GM12875 (cell line): ENCODE results near the gene MEGF8.
A peak's percentile ranks its signal among the peaks of the same experiment; 100 is the strongest.

Source experiments
- H3K4me3 ChIP-seq: one replicate; pipeline ENCODE4 v1.5.1; 2011; ENCODE audit warnings: low read depth, low read length, control low read depth
- TF ChIP-seq, protein P1 (sequence below): IDR thresholded peaks from 2 replicates; pipeline ENCODE4 v1.5.1; 2011; ENCODE audit warnings: low read depth, mild to moderate bottlenecking, control low read depth, inconsistent platforms, low read length, moderate library complexity, borderline replicate concordance; ENCODE audit not compliant: insufficient read depth

The MEGF8 gene

DNA sequence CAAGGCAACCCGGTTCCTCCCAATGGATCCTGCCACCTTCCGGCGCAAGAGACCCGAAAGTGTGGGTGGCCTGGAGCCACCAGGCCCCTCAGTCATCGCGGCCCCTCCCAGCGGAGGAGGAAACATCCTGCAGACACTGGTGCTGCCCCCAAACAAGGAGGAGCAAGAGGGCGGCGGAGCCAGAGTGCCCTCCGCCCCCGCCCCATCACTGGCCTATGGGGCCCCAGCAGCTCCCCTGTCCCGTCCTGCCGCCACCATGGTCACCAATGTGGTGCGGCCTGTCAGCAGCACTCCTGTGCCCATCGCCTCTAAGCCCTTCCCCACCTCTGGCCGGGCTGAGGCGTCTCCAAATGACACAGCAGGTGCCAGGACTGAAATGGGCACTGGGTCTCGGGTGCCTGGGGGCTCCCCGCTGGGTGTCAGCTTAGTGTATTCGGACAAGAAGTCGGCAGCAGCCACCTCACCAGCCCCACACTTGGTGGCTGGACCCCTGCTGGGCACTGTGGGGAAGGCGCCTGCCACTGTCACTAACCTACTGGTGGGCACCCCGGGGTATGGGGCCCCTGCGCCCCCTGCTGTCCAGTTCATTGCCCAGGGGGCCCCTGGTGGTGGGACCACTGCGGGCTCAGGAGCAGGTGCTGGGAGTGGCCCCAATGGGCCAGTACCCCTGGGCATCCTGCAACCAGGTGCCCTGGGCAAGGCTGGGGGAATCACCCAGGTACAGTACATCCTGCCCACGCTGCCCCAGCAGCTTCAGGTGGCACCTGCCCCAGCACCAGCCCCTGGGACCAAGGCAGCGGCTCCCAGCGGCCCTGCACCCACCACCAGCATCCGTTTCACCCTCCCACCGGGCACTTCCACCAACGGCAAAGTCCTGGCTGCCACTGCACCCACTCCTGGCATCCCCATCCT lies 34.7 kb upstream of the MEGF8 start:
- H3K4me3 ChIP-seq = no peak overlapping the region
- TF ChIP-seq, protein P1, sequence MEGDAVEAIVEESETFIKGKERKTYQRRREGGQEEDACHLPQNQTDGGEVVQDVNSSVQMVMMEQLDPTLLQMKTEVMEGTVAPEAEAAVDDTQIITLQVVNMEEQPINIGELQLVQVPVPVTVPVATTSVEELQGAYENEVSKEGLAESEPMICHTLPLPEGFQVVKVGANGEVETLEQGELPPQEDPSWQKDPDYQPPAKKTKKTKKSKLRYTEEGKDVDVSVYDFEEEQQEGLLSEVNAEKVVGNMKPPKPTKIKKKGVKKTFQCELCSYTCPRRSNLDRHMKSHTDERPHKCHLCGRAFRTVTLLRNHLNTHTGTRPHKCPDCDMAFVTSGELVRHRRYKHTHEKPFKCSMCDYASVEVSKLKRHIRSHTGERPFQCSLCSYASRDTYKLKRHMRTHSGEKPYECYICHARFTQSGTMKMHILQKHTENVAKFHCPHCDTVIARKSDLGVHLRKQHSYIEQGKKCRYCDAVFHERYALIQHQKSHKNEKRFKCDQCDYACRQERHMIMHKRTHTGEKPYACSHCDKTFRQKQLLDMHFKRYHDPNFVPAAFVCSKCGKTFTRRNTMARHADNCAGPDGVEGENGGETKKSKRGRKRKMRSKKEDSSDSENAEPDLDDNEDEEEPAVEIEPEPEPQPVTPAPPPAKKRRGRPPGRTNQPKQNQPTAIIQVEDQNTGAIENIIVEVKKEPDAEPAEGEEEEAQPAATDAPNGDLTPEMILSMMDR = peak; percentile 72

DNA sequence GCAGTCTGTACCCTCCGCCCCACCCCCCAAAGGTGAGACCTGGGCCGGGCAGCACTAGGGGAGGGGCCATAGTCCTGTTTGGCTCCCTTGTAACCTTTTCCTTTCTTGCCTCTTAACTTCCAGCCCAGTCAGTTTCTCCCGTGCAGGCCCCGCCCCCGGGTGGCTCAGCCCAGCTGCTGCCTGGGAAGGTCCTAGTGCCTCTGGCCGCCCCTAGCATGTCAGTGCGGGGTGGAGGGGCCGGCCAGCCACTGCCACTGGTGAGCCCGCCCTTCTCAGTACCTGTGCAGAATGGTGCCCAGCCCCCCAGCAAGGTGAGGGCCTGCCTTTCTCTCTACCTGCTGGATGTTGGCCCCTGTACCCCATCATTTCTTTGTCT lies 34.0 kb upstream of the MEGF8 start:
- H3K4me3 ChIP-seq = no peak overlapping the region
- TF ChIP-seq, protein P1 = no peak

DNA sequence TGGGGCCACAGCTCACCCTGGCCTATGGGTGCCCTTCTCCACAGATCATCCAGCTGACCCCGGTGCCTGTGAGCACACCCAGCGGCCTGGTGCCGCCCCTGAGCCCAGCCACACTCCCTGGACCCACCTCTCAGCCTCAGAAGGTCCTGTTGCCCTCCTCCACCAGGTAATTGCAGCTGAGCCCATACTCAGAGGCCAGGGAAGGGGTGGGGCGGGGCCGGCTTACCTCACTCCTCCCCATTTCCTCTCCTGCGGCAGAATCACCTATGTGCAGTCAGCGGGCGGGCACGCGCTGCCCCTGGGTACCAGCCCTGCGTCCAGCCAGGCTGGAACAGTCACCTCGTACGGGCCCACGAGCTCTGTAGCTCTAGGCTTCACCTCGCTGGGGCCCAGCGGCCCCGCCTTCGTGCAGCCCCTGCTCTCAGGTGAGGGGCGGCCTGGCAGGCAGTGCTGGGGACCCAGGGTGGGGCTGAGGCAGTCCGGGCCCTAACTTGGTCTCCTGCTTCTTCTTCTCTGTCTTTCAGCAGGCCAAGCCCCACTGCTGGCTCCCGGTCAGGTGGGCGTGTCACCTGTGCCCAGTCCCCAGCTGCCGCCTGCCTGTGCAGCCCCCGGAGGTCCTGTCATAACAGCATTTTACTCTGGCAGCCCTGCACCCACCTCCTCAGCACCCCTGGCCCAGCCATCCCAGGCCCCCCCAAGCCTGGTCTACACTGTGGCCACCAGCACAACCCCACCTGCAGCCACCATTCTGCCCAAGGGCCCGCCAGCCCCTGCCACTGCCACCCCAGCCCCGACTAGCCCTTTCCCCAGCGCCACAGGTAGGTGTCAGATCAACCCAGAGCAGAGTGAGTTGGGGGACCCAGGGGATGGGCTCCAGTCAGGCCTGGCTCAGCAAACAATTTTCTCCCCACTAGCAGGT lies 33.1 kb upstream of the MEGF8 start:
- no peak overlapping the region for H3K4me3 ChIP-seq
- TF ChIP-seq, protein P1 = no peak

DNA sequence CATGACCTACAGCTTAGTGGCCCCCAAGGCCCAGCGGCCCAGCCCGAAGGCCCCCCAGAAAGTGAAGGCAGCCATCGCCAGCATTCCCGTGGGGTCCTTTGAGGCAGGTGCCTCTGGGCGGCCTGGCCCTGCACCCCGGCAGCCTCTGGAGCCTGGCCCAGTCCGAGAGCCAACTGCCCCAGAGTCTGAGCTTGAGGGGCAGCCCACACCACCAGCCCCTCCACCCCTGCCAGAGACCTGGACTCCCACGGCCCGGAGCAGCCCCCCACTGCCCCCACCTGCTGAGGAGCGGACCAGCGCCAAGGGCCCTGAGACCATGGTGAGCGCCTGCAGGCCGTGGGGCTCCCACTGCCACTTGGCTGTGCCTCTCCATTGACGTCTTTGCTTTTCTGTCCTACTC lies 32.5 kb upstream of the MEGF8 start:
- TF ChIP-seq, protein P1 = no peak
- H3K4me3 ChIP-seq = no peak overlapping the region

DNA sequence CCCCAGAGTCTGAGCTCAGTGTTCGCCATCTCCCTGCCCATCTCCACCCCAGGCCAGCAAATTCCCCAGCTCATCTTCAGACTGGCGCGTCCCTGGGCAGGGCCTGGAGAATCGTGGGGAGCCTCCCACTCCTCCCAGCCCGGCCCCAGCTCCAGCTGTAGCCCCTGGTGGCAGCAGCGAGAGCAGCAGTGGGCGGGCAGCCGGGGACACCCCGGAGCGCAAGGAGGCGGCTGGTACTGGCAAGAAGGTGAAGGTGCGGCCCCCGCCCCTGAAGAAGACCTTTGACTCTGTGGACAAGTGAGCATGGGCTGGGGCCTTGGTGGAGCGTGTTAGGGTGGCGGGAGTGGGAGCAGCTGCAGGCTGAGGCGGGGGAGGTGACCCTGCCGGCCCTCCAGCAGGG lies 31.9 kb upstream of the MEGF8 start:
- TF ChIP-seq, protein P1 = no peak
- H3K4me3 ChIP-seq = no peak overlapping the region

DNA sequence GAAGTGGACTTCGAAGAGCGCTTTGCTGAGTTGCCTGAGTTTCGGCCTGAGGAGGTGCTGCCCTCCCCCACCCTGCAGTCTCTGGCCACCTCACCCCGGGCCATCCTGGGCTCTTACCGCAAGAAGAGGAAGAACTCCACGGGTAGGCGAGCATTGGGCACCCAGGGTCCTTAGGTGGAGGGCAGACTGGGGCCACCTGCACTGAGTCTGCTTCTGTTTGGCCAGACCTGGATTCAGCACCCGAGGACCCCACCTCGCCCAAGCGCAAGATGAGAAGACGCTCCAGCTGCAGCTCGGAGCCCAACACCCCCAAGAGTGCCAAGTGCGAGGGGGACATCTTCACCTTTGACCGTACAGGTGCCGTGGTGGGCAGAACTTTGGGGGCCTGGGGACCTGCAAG lies 31.5 kb upstream of the MEGF8 start:
- H3K4me3 ChIP-seq = no peak overlapping the region
- TF ChIP-seq, protein P1 = no peak
